ENCODE results near the gene TNFSF8.

The TNFSF8 gene

DNA sequence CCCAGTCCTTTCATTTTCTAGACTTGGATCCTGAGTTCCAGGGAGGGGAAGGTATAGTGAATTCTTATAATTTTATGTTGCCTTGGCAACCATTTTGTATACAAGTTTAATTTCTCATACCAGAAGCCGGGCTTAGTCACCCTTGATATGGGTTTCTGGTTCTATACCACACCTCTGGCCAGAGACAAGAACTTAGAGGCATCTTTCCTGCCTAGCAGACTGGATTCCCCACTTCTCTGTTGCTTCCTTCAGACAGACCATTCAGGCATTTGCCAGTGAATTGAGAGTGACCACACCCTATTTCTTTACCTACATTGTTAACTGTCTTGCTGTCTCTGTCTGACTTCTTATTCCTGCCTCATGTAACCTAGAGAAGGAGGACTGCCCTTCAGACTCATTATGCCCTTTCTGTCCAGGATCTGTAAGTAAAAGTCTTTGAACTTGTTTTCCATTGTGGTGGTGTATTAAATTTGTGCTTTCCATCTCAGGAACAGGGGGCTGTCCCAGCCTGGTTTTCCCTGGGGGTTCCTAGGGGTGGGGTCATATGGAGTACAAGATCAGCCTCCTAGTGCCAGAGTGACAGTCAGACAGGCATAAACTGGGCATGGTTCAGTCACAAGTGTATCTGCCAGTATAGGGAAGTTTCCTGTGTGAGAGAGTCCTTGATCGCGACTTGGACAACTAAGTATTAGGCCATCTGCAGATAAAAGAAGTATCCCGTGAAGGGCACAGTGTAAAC is 27.4 kb downstream of the TNFSF8 start:
- TF ChIP-seq, protein P1, sequence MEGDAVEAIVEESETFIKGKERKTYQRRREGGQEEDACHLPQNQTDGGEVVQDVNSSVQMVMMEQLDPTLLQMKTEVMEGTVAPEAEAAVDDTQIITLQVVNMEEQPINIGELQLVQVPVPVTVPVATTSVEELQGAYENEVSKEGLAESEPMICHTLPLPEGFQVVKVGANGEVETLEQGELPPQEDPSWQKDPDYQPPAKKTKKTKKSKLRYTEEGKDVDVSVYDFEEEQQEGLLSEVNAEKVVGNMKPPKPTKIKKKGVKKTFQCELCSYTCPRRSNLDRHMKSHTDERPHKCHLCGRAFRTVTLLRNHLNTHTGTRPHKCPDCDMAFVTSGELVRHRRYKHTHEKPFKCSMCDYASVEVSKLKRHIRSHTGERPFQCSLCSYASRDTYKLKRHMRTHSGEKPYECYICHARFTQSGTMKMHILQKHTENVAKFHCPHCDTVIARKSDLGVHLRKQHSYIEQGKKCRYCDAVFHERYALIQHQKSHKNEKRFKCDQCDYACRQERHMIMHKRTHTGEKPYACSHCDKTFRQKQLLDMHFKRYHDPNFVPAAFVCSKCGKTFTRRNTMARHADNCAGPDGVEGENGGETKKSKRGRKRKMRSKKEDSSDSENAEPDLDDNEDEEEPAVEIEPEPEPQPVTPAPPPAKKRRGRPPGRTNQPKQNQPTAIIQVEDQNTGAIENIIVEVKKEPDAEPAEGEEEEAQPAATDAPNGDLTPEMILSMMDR (IDR thresholded peaks at IDR 0.05; ENCODE audit: low read depth, low read length, missing control alignments): no peak
- no peak for DNase-seq (ENCODE audit: extremely low read depth, low read depth)

GRCh38 chr9:114900942-114901802 is 29.2 kb downstream of the TNFSF8 start:
- DNase-seq (ENCODE audit: extremely low read depth, low read depth): no peak
- no peak overlapping the region for H3K4me3 ChIP-seq (replicated peaks; ENCODE audit: low read depth, low read length)
- TF ChIP-seq, protein P1 (IDR thresholded peaks at IDR 0.05; ENCODE audit: low read depth, low read length, missing control alignments): no peak

More for the DNA sequence above, 27.4 kb downstream of the TNFSF8 start:
- no peak overlapping the region for H3K4me3 ChIP-seq (replicated peaks; ENCODE audit: low read depth, low read length)

GRCh38 chr9:114899995-114900394 is 30.4 kb downstream of the TNFSF8 start:
- TF ChIP-seq, protein P1 (IDR thresholded peaks at IDR 0.05; ENCODE audit: low read depth, low read length, missing control alignments): no peak
- DNase-seq (ENCODE audit: extremely low read depth, low read depth): no peak
- no peak overlapping the region for H3K4me3 ChIP-seq (replicated peaks; ENCODE audit: low read depth, low read length)

DNA sequence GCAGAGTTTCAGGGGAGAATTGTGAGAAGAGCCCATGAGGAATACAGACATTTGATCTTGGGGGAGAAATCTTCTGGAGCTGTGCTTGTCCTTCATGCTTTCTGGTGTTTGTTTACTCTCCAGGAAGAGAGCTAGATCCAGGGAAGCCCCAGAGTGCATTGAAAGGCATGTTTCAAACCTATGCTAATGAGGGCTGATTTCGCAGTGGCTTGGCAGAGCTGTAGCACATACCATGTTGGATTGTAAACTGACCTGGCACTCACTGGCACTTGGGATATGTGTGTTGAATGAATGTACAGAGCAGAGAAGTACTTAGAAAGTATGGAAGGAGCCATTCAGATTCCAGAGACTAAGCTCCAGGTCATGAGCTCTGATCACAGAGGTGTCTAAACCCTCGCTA is 30.9 kb downstream of the TNFSF8 start:
- DNase-seq (ENCODE audit: extremely low read depth, low read depth): no peak
- no peak overlapping the region for H3K4me3 ChIP-seq (replicated peaks; ENCODE audit: low read depth, low read length)
- TF ChIP-seq, protein P1 (IDR thresholded peaks at IDR 0.05; ENCODE audit: low read depth, low read length, missing control alignments): no peak

DNA sequence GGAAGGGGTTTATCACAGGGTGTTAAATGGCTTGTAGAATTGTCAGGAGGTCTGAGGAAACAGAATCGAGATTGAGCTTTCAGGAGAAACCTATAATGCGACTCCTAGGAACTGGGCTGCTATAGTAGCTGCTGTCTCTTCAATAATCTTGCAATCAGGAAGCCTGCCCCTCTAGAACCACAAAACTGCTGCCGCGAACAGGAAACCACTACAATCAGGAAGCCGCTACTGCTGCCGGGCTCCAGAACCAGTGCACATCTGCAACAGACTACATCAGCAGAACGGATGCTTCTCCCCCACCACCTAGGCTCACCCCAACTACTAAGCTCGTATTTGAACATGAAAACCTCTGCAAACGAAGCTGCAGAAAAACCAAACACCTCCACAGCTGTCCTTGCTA is 31.6 kb downstream of the TNFSF8 start:
- no peak overlapping the region for H3K4me3 ChIP-seq (replicated peaks; ENCODE audit: low read depth, low read length)
- no peak for DNase-seq (ENCODE audit: extremely low read depth, low read depth)

GRCh38 chr9:114897196-114897595 is 33.2 kb downstream of the TNFSF8 start:
- H3K4me3 ChIP-seq (replicated peaks; ENCODE audit: low read depth, low read length): no peak overlapping the region
- TF ChIP-seq, protein P1 (IDR thresholded peaks at IDR 0.05; ENCODE audit: low read depth, low read length, missing control alignments): no peak
- no peak for DNase-seq (ENCODE audit: extremely low read depth, low read depth)

More for the DNA sequence above, 31.6 kb downstream of the TNFSF8 start:
- TF ChIP-seq, protein P1 (IDR thresholded peaks at IDR 0.05; ENCODE audit: low read depth, low read length, missing control alignments): no peak
